ENCODE data around the gene CTNNA2. TPM values are rescaled to one million over a fixed set of nuclear protein-coding genes. Genes with fewer than 3 reads are reported as not detected.

Gene CTNNA2
- total RNA-seq, 1 experiment from 2014 or later: 5.5 TPM

DNA sequence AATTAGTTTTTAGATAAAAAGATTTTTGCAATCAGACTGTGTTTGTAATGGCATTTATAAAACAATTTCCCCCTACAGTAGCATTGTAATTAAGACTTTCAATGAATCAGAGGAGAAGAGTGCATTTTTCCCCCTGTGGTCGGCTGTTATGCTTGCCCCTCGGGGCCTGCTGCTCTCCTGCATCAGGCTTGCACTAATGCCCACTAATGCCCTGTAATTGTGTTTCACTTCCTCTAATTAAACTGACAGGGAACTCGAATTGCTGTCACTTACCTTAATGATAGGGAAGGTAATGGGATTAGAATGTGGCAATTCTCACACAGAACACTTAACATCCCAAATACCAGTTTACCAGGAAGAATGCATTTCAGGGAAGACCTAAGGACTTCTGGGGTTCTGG lies 852.9 kb downstream of the CTNNA2 start:
- Histone ChIP-seq H3K27ac (ENCODE audit: insufficient read length, low read depth, low read length) (no peak overlapping the region), H3K56ac (ENCODE audit: insufficient read length, low read depth, low read length) (no peak overlapping the region), H3K79me1 (ENCODE audit: insufficient read depth, low read depth, low read length, poor library complexity, severe bottlenecking) (no peaks in the 10 kb centered on the region), H3K18ac (ENCODE audit: insufficient read length, low read depth, low read length) (no peak overlapping the region), H4K5ac (ENCODE audit: insufficient read length, low read depth, low read length) (no peak overlapping the region), H2BK5ac (ENCODE audit: insufficient read length, low read length) (no peak overlapping the region), H3K4me1 (ENCODE audit: insufficient read depth, low read length) (peaks cover 2% of the 10 kb centered on the region), H3K23ac (ENCODE audit: insufficient read length, low read depth, low read length) (no peak overlapping the region), H2AFZ (ENCODE audit: low read length) (no peak overlapping the region), H3K4me2 (ENCODE audit: insufficient read depth, insufficient read length, low read length) (no peak overlapping the region), H3T11ph (ENCODE audit: low read length) (no peak overlapping the region), H3K79me2 (ENCODE audit: insufficient read depth, low read length) (no peaks in the 10 kb centered on the region), H2BK120ac (ENCODE audit: low read depth, low read length, poor library complexity, severe bottlenecking) (no peak overlapping the region), H3K14ac (ENCODE audit: insufficient read depth, low read length) (no peak overlapping the region), H3K23me2 (ENCODE audit: insufficient read length, low read depth, low read length, poor library complexity, severe bottlenecking) (no peaks in the 10 kb centered on the region), H2AK5ac (ENCODE audit: insufficient read length, low read length) (no peak overlapping the region), H4K20me1 (ENCODE audit: control insufficient read depth, insufficient read depth, insufficient read length) (no peaks in the 10 kb centered on the region), H3K9me3 (ENCODE audit: control insufficient read depth, low read depth, low read length) (no peaks in the 10 kb centered on the region), H4K91ac (ENCODE audit: insufficient read length, low read depth, low read length) (no peak overlapping the region), H2BK15ac (ENCODE audit: low read depth, low read length) (no peak overlapping the region), H3K4ac (ENCODE audit: low read depth, low read length) (no peak overlapping the region), H2BK20ac (ENCODE audit: low read depth, low read length, poor library complexity, severe bottlenecking) (no peak overlapping the region), H4K8ac (replicated peaks; ENCODE audit: insufficient read length, low read depth, low read length) (no peak overlapping the region), H2BK12ac (ENCODE audit: insufficient read length, low read depth, low read length) (no peak overlapping the region), H3K27me3 (ENCODE audit: insufficient read depth, low read length) (peaks cover 2% of the 10 kb centered on the region; the same call in 1 of the 2 replicates), H3K9ac (ENCODE audit: extremely low read depth, insufficient read length, low read length) (no peak overlapping the region)
- TF ChIP-seq CTCF (conservative IDR thresholded peaks at IDR 0.05): no peak
- DNase-seq: no peak
- Mint-ChIP-seq H3K9me3 (no peaks in the 10 kb centered on the region; a peak in 1 of 5 replicates), H3K4me1 (peaks cover 53 to 65% of the 10 kb centered on the region in 2 experiments), H3K27me3 (ENCODE audit: low read depth) (peaks cover 37% of the 10 kb centered on the region), H3K4me3 (no peak overlapping the region), H3K36me3 (ENCODE audit: insufficient read depth in 1 of 3, low read depth in 3 of 3) (no peaks in the 10 kb centered on the region; a peak in 1 of 7 replicates), H3K27ac (no peak overlapping the region)
- WGBS (ENCODE audit: extremely low coverage, insufficient read length, low lambda C conversion rate): no CpG with 5 or more reads among the region's 3 CpGs

All from H9 (cell line).